NK-92 (cell line): ENCODE measurements around the gene ZMIZ1.

Experiments
- DNase-seq: peaks from one replicate; lab custom pipeline; 2025; ENCODE audit not compliant: unreplicated experiment; lab: John Stamatoyannopoulos, UW

Gene ZMIZ1

GRCh38 chr10:79183468-79183865 lies 114.7 kb downstream of the ZMIZ1 start:
- no peak for DNase-seq

DNA sequence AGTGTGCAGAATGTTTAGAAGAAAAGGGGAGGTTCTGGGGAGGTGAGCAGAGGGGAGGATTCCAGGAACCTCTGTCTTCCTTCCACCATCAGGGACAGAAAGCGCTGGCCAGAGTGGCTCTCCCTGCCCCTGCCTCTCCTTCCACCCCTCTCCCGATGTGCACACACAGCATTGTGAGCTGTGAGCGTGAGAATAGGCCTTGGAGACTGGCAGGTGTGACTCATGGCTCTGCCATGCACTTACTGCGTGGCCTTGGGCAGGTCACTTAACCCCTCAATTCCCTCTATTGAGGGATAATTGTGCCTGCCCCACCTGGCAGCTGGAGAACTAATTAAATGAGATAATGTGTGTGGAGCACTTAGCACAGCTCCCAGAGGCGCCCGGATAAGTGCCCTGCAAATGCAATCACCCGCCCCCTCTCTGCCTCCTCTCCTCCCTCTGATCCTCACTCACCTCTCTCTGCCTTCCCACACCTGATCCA lies 115.4 kb downstream of the ZMIZ1 start:
- no peak for DNase-seq

- DNase-seq: no peak
These were observed 115.9 kb downstream of the ZMIZ1 start for GRCh38 chr10:79184657-79185056.

DNA sequence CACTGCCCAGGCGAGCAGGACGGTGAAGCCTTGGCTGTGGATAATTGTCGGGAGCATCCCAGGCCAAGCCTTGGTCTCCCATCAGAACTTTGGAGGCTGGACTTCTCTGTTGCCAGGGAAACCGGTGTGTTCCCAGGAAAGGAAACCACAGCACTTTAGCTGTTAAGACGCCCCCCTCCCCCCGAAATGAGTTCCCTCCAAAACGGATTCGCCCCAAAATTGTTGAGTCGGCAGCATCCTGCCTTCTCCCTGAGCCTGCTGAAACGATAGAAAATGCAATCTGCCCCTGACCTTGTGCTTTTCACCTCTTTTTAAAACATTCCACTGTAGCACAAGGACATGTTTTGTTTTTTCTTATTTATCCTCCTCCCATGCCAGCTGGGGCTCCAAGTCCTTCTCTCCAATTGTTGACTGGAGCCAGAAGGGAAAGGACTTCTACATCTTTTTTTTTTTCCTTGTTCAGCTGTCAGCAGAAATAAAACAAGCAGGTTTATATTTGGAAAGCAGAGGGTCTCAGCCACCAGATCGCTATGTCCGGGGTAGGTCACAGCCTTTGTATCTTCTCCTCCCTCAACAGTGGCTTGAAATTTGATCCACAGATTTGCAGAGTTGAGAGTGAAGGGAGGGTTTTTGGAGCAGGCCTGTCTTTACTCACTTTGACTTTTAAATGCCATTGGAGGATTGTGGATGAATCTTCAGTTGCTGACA lies 116.5 kb downstream of the ZMIZ1 start:
- no peak for DNase-seq

DNA sequence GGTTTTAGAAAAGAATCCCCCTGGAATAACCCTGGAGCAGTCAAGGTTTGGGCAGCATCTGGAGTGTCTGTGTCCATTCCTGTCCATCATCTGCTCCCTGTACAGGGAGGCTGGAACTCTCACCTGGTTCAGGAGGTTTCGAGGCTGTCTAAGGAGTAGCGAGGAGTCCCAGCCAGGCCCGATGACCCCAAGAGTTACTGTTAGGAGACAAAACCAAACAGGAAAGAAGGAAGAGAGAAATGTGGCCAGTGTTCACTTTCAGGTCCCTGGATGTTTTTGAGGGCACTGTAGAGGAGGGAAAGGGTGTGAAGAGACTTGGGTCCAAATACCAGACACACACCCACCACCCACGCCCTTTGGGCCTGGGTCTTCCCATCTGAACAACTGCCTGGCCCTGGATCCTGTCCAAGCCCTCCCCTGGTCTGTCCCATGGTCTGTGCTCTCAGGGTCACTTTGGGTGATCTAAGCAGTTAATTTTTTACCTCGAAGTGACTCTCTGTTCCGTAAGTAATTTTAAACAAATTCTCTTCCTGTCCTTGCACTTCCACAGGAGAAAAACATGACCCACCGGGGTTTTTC lies 117.1 kb downstream of the ZMIZ1 start:
- DNase-seq: no peak

GRCh38 chr10:79186486-79187120 lies 117.8 kb downstream of the ZMIZ1 start:
- DNase-seq: no peak

DNA sequence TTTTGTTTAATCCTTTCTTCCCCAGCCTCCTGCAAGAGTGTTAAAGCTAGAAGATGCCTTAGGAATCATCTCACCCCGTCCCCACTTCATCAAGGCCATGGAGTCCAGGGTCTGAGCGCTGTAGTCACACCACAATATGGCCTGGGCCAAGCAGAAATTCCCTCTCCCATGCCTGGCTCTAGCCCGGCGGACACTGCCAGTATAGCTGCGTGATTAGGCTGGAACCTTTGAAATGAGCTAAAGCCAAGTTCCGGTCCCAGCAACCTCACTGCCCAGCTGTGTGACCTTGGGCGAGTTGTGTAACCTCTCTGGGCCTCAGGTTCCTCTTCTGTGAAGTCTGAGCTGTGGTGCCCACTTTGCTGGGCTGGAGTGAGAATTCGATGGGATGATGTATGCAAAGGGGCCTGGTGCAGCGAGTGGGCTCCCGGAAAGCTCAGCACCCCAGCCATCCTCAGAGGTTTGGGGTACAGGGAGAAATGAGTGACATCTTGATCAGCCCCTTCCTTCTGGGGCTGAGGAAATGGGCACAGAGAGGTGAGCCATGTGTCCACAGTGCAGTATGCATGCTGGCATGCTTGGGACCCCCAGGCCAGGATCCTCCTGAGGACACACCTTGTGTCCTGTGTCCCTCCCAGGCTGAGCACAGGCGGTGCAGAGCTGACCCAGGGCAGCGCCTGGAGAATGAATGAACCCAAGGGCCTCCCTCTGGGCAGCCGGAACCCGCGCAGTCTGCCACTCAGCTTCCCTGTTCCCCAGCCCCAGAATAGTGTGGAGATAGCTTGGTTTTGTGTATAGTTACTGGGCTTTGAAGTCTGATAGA lies 118.6 kb downstream of the ZMIZ1 start:
- DNase-seq: no peak

- DNase-seq: no peak
These were observed 119.6 kb downstream of the ZMIZ1 start for GRCh38 chr10:79188154-79188965.

- no peak for DNase-seq
These were observed 120.4 kb downstream of the ZMIZ1 start for GRCh38 chr10:79189181-79189580.

GRCh38 chr10:79189853-79190435 lies 121.2 kb downstream of the ZMIZ1 start:
- no peak for DNase-seq

- no peak for DNase-seq
These were observed 122.0 kb downstream of the ZMIZ1 start for GRCh38 chr10:79190740-79191261.

GRCh38 chr10:79191951-79192676 lies 123.3 kb downstream of the ZMIZ1 start:
- no peak for DNase-seq

DNA sequence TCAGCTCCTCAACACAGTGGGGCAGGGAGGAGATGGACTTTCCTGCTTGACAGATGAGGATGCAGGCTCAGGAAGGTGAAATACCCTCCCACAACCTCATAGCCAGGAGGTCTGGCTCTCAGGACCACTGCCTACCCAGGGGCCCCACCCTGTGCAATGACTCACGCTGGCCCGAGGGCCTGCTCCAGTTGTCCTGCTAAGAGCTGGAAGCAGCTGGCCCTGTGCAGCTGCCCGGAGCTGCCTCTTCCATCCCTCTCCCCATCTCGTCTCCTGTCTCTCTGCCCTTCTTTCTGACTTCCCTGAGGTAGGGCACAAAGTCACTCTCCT lies 123.9 kb downstream of the ZMIZ1 start:
- no peak for DNase-seq

DNA sequence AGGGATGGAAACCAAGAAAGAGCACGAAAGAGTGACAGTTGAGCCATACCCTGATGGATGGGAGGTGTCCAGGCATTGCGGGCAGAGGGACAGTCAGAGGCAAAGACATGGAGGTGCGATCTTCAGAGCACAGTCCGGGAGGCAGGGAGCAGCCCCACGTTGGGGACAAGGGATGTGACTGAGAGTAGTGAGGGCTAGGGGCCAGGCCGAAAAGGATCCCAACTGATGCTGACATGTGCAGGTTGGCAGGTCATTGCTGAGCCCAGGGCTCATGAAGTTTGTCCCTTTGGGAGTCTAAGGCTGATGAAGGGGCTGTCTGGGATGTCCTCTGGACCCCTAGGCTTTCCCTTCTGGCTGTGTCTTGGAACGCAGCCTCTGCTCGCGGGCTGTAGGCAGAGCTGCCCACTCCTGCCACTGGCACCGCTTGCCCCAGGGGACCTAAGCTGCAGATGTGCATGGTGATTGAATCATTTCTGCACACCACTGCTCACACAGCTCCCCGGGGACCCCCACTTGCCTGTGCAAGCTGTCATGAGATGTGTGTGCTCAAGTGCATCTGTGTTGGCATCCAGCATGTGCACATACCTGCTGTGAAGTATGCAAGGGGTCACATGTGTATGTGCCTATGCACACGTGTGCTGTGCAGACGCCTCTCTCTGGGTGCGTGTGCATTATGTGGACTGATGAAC lies 125.1 kb downstream of the ZMIZ1 start:
- no peak for DNase-seq

DNA sequence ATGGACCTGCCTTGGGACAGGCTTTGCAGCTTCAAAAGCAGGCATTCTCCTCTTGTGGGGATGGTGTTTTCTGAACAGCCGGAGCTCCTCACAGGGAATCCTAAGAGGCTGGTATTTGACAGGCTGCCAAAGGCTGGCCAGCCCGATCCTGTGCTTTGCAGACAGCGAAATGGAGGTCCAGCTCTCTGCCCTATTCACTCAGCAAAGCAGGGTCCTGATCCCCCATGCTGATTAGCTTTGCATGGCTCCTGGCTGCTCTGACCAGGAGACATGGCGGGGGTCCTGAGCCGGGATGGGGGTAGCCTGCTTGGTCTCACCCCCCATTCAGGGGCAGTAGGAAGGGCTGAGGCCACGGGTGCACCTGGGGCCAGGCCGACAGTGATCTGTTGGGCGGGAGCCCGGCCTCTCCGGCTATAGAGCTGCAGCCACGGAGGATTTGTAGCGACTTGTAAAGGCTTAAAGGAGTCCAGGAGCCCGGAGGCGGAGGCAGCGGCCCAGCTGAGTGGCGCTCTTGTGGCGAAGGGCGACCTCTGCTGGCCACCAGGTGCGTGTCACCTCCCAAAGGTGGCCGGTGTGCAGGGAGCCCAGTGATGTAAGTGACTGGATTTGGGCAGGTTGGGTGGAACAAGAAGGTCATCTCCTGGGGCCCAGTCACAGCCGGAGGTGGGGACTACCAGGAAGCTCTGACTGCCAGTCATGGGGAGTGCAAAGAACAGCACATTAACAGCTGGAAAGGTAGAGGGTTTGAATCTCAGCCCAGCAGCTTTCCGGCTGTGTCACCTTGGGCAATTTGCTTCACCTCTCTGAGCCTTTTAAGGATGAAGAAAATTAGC lies 126.5 kb downstream of the ZMIZ1 start:
- DNase-seq: no peak

- DNase-seq: no peak
These were observed 128.0 kb downstream of the ZMIZ1 start for GRCh38 chr10:79196470-79197461.

DNA sequence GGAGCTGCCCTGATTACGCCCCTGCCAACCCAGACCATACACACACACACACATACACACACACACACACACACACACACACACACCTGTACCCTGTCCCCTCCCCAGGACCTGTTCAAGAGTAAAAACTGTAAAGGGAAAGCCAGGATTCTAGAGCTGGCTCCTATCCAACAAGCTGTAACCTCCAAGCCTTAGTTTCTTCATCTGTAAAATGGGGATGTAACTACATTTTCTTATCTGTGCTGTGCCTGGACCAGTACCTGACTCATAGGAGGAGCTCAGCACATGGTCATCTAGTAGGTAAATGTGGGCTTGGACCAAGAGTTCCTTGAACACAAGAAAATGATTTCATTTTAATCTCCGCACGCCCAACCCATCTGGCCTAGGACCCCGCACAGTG lies 128.8 kb downstream of the ZMIZ1 start:
- no peak for DNase-seq
